ENCODE measurements around the gene RNF220.

The RNF220 gene

GRCh38 chr1:44507490-44508396, 102.7 kb downstream of the RNF220 start:
- ATAC-seq, result no peak
- TF ChIP-seq, protein P1, sequence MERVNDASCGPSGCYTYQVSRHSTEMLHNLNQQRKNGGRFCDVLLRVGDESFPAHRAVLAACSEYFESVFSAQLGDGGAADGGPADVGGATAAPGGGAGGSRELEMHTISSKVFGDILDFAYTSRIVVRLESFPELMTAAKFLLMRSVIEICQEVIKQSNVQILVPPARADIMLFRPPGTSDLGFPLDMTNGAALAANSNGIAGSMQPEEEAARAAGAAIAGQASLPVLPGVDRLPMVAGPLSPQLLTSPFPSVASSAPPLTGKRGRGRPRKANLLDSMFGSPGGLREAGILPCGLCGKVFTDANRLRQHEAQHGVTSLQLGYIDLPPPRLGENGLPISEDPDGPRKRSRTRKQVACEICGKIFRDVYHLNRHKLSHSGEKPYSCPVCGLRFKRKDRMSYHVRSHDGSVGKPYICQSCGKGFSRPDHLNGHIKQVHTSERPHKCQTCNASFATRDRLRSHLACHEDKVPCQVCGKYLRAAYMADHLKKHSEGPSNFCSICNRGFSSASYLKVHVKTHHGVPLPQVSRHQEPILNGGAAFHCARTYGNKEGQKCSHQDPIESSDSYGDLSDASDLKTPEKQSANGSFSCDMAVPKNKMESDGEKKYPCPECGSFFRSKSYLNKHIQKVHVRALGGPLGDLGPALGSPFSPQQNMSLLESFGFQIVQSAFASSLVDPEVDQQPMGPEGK (CRISPR knock-in tag; IDR thresholded peaks at IDR 0.05; ENCODE audit: borderline replicate concordance), result no peak
- TF ChIP-seq ARNTL (CRISPR knock-in tag; IDR thresholded peaks at IDR 0.05; ENCODE audit: borderline replicate concordance, low read depth), result no peak

DNA sequence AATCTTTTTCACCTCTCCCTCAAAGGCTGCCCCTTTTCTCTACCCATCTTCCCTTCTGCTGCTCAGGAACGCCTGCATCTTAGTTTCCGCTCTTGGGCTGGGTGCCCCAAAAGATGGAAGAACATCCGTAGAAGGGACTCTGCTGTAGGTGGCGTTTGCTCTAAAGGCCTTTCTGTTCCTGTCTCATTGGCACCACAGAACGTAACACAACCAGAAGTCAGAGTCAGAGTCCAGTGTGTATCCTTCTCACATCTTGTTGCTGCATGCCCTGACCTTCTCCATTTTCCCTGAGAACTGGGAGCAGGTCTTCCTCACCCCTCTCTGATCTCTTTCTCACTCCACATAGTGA, 103.3 kb downstream of the RNF220 start:
- TF ChIP-seq TOX (CRISPR knock-in tag; IDR thresholded peaks at IDR 0.05; ENCODE audit: borderline replicate concordance) (no peak), CREB5 (CRISPR knock-in tag; IDR thresholded peaks at IDR 0.05; ENCODE audit: low read depth) (no peak), TCF4 (CRISPR knock-in tag; IDR thresholded peaks at IDR 0.05; ENCODE audit: borderline replicate concordance) (no peak), SNAI2 (CRISPR knock-in tag; IDR thresholded peaks at IDR 0.05) (no peak), CSRNP3 (CRISPR knock-in tag; IDR thresholded peaks at IDR 0.05) (no peak), ZFP30 (CRISPR knock-in tag; IDR thresholded peaks at IDR 0.05) (no peak), OSR1 (CRISPR knock-in tag; IDR thresholded peaks at IDR 0.05) (no peak), CSDC2 (CRISPR knock-in tag; IDR thresholded peaks at IDR 0.05) (no peak), ISL1 (CRISPR knock-in tag; IDR thresholded peaks at IDR 0.05) (no peak), BACH2 (CRISPR knock-in tag; IDR thresholded peaks at IDR 0.05; ENCODE audit: borderline replicate concordance) (no peak), RARB (CRISPR knock-in tag; IDR thresholded peaks at IDR 0.05) (no peak), ZC3H10 (CRISPR knock-in tag; IDR thresholded peaks at IDR 0.05) (no peak), ZNF565 (CRISPR knock-in tag; conservative IDR thresholded peaks at IDR 0.05; ENCODE audit: low read depth) (no peak), ZNF70 (CRISPR knock-in tag; IDR thresholded peaks at IDR 0.05) (no peak), GLIS3 (CRISPR knock-in tag; IDR thresholded peaks at IDR 0.05) (no peak), ARNTL (CRISPR knock-in tag; IDR thresholded peaks at IDR 0.05; ENCODE audit: borderline replicate concordance, low read depth) (no peak), ESRRG (CRISPR knock-in tag; IDR thresholded peaks at IDR 0.05) (no peak)
- TF ChIP-seq, protein P2, sequence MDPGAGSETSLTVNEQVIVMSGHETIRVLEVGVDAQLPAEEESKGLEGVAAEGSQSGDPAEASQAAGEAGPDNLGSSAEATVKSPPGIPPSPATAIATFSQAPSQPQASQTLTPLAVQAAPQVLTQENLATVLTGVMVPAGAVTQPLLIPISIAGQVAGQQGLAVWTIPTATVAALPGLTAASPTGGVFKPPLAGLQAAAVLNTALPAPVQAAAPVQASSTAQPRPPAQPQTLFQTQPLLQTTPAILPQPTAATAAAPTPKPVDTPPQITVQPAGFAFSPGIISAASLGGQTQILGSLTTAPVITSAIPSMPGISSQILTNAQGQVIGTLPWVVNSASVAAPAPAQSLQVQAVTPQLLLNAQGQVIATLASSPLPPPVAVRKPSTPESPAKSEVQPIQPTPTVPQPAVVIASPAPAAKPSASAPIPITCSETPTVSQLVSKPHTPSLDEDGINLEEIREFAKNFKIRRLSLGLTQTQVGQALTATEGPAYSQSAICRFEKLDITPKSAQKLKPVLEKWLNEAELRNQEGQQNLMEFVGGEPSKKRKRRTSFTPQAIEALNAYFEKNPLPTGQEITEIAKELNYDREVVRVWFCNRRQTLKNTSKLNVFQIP (CRISPR knock-in tag; IDR thresholded peaks at IDR 0.05; ENCODE audit: borderline replicate concordance, low read depth), result no peak
- TF ChIP-seq, protein P3, sequence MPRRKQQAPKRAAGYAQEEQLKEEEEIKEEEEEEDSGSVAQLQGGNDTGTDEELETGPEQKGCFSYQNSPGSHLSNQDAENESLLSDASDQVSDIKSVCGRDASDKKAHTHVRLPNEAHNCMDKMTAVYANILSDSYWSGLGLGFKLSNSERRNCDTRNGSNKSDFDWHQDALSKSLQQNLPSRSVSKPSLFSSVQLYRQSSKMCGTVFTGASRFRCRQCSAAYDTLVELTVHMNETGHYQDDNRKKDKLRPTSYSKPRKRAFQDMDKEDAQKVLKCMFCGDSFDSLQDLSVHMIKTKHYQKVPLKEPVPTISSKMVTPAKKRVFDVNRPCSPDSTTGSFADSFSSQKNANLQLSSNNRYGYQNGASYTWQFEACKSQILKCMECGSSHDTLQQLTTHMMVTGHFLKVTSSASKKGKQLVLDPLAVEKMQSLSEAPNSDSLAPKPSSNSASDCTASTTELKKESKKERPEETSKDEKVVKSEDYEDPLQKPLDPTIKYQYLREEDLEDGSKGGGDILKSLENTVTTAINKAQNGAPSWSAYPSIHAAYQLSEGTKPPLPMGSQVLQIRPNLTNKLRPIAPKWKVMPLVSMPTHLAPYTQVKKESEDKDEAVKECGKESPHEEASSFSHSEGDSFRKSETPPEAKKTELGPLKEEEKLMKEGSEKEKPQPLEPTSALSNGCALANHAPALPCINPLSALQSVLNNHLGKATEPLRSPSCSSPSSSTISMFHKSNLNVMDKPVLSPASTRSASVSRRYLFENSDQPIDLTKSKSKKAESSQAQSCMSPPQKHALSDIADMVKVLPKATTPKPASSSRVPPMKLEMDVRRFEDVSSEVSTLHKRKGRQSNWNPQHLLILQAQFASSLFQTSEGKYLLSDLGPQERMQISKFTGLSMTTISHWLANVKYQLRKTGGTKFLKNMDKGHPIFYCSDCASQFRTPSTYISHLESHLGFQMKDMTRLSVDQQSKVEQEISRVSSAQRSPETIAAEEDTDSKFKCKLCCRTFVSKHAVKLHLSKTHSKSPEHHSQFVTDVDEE (CRISPR knock-in tag; IDR thresholded peaks at IDR 0.05), result no peak
- TF ChIP-seq, protein P1 (CRISPR knock-in tag; IDR thresholded peaks at IDR 0.05; ENCODE audit: borderline replicate concordance), result no peak
- ATAC-seq, result no peak

Data from SK-N-SH treated with all-trans-retinoic acid at 6 μM for 48 hours (cell line).